H1 (cell line): ENCODE results near the gene ATP6V1G1.

ENCODE experiments used
- CHD1 ChIP-seq: IDR thresholded peaks from 2 replicates; pipeline ENCODE4 v1.6.1; 2012; ENCODE audit warnings: low read depth, low read length, improper control_type of control experiment
- CHD2 ChIP-seq: IDR thresholded peaks from 2 replicates; pipeline ENCODE4 v1.6.1; 2012; ENCODE audit warnings: low read length, improper control_type of control experiment
- HDAC6 ChIP-seq: IDR thresholded peaks from one replicate; pipeline ENCODE4 v1.7.1; 2012; ENCODE audit warnings: low read depth, mild to moderate bottlenecking, inconsistent platforms, low read length, moderate library complexity
- MAFK ChIP-seq: IDR thresholded peaks from 2 replicates; pipeline ENCODE4 v1.6.1; 2012; ENCODE audit warnings: low read depth, mild to moderate bottlenecking, improper control_type of control experiment, low read length
- SUZ12 ChIP-seq: fragments of 200-600 bp; sonication (generic); IDR thresholded peaks from 2 replicates; pipeline ENCODE4 v1.6.1; 2012; ENCODE audit warnings: mild to moderate bottlenecking, inconsistent platforms, low read length, moderate library complexity, mixed read lengths
- ZNF274 ChIP-seq: IDR thresholded peaks from 2 replicates; pipeline ENCODE4 v1.7.0; 2012; ENCODE audit warnings: low read length, borderline replicate concordance; ENCODE audit errors: extremely low read depth
- TF ChIP-seq, protein P1 (sequence below), 3 experiments: IDR thresholded peaks; 1 replicate in 2 of 3; 2 replicates in 1 of 3; pipeline versions ENCODE4 v1.5.1 to v1.6.1; 2011; ENCODE audit warnings: low read length in 3 of 3, mild to moderate bottlenecking in 3 of 3, inconsistent platforms in 2 of 3, low read depth in 1 of 3, moderate library complexity in 1 of 3; ENCODE audit not compliant: insufficient read depth in 1 of 3; ENCODE audit errors: control extremely low read depth in 1 of 3

DNA sequence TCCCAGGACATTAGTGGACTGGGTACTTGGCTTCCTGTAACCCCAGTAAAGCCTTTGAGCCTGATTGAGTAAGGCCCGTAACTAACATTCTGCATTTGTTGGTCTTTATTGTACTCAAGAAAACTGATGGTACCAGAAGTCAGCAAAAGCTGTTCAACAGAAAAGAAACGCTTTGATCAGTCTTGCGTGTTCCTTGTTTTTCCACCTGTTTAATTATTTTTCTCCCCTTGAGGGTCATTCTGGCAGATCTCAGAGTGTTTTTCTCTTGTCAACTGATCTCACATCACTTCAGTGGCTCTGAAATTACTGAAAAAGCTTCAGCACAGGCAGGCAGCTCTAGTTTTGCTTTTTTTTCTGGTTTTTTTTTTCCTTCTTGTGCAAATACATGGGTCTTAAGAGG, 17.4 kb downstream of the ATP6V1G1 start:
- TF ChIP-seq ZNF274 (no peak), SUZ12 (no peak), HDAC6 (no peak), CHD2 (no peak), MAFK (no peak), CHD1 (no peak)
- TF ChIP-seq, protein P1, sequence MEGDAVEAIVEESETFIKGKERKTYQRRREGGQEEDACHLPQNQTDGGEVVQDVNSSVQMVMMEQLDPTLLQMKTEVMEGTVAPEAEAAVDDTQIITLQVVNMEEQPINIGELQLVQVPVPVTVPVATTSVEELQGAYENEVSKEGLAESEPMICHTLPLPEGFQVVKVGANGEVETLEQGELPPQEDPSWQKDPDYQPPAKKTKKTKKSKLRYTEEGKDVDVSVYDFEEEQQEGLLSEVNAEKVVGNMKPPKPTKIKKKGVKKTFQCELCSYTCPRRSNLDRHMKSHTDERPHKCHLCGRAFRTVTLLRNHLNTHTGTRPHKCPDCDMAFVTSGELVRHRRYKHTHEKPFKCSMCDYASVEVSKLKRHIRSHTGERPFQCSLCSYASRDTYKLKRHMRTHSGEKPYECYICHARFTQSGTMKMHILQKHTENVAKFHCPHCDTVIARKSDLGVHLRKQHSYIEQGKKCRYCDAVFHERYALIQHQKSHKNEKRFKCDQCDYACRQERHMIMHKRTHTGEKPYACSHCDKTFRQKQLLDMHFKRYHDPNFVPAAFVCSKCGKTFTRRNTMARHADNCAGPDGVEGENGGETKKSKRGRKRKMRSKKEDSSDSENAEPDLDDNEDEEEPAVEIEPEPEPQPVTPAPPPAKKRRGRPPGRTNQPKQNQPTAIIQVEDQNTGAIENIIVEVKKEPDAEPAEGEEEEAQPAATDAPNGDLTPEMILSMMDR (IDR thresholded peaks at IDR 0.05; ENCODE audit: control extremely low read depth in 1 of 3, insufficient read depth in 1 of 3, low read depth in 1 of 3, low read length in 3 of 3): no peak
